A172 (cell line): ENCODE data around the gene AMBRA1. TPM values are rescaled to one million over a fixed set of nuclear protein-coding genes. Genes with fewer than 3 reads are reported as not detected.

Experiments used
- DNase-seq: peaks from one replicate; pipeline ENCODE4 v3.0.0-alpha.2; 2015; ENCODE audit warnings: low spot score
- total RNA-seq: library from RNA; depleted of rRNA; stranded (reverse); fragments of >200 nt; shearing (Covaris generic); gene quantifications from 2 replicates; pipeline ENCODE4 v1.2.3, GENCODE V29; 2014

The AMBRA1 gene
- total RNA-seq, 1 experiment from 2014 or later, result 44.3 TPM

DNA sequence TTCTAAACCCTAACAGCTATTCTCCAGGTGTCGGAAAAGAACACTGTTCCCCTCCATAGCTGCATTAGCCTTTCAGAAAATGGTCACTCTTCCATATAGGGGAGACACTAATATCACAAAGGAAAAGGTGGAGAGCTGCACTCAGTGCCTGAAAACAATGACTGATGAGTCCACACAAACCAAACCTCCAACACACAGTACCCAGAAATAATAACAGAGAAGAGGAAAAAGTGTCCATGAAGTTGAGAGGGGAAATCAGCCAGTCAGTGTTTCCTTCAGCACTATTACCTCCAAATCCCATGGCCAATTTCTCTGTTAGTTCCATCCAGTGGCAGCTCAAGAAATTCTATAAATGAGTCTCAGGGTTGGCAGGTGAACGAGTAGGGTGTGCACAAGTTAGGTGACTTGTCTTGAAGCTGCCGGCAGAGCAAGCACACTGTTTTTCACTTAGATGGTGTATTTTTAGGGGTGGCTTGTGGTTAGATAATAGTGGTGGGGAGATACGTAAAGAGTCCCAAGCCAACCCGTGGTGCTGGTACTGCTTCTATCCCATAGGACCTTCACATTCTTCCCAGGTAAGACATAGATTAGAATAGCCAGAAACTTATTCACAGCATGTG, 117.8 kb downstream of the AMBRA1 start:
- no peak for DNase-seq

DNA sequence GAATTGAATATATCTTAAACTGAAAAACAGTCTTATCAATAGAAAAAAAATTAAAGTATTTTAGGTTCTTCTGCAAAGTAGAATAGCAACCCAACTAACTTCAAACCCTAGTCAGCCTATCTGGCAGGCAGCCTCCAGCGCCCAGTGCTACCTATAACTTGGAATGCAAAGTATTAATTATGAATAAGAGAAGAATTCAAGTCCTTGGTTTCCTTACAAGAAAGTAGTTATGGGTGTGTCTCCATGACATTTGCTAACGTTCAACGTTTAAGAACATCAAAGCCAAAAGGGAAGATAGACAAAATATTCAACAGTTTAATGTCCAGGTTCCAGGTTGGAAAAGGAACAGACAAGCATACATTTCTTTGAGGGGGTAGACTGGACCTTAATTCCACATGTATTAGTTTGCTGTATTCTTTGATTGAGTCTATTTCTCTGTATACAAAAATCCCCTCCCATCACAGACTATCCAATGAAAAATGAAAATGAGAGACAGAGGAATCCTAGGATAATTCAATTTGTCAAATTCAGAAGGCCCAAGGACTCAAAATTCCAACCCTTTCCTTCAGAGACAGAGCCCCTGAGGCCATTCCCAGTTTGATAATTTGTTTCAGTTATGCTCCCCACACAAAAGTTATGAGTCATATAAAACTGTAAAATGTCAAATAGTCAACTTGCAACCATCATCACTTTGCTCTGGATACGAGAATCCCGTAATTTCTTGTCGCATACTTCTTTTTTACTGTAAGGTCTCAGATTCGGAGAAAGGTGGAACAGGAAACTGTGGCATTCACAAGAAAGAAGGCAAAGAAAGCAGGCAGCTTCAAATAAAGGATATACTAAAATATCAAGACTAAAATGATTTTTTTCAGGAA, 118.5 kb downstream of the AMBRA1 start:
- no peak for DNase-seq

- no peak for DNase-seq
These were observed 121.2 kb downstream of the AMBRA1 start for GRCh38 chr11:46472662-46472994.

- DNase-seq, result no peak
These were observed 121.7 kb downstream of the AMBRA1 start for GRCh38 chr11:46471943-46472661.

- DNase-seq, result no peak
These were observed 123.9 kb downstream of the AMBRA1 start for GRCh38 chr11:46469926-46470325.

DNA sequence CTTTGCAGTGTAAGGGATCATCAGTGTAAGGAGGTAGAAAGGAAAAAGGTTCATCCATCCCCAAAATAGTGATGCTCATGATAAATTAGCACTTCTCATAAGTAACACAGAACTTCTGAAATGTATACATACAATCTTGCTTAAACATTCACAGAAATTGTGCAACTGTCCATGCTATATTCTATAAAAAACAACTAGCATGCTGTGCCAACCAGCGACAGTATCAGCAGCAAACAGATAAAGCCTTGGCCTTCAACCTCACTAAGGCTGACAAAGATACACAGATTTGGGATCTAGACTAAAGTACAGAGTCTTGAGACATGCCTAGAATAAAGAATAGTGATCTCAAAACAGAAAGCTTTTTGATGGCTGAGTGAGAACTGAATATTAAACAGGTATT, 128.1 kb downstream of the AMBRA1 start:
- no peak for DNase-seq

GRCh38 chr11:46463701-46464421, 130.0 kb downstream of the AMBRA1 start:
- no peak for DNase-seq

GRCh38 chr11:46461461-46461927, 132.3 kb downstream of the AMBRA1 start:
- no peak for DNase-seq

- no peak for DNase-seq
These were observed 135.3 kb downstream of the AMBRA1 start for GRCh38 chr11:46458491-46458890.

DNA sequence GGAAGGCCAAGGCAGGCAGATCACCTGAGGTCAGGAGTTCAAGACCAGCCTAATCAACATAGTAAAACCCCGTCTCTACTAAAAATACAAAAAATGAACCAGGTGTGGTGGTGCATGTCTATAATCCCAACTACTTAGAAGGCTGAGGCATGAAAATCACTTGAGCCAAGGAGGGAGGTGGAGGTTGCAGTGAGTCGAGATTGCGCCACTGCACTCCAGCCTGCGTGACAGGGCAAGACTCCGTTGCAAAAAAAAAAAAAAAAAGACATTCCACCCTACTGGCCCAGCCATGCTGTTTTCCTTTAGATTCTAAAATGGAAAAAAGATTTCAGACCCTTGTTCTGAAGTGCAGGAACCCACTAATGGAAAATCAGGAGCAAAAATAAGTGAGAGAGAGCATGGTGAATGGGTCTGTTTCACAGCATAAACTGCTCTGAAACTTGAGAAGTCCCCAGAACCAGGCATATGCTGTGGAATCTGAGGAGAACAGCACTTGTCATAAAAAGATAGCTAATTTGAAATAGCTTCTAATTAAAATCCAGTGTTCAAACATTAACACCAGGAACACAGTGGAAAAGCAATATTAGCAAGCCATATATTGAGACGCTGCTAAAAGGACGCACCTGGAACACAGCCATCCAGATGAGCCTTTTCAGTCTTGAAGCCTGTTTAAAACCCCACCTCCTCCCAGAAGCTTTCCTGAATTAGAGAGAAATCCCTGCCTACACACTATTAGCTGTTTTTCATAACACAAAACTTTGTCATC, 136.0 kb downstream of the AMBRA1 start:
- DNase-seq, result no peak

- no peak for DNase-seq
These were observed 136.8 kb downstream of the AMBRA1 start for GRCh38 chr11:46457021-46457420.

DNA sequence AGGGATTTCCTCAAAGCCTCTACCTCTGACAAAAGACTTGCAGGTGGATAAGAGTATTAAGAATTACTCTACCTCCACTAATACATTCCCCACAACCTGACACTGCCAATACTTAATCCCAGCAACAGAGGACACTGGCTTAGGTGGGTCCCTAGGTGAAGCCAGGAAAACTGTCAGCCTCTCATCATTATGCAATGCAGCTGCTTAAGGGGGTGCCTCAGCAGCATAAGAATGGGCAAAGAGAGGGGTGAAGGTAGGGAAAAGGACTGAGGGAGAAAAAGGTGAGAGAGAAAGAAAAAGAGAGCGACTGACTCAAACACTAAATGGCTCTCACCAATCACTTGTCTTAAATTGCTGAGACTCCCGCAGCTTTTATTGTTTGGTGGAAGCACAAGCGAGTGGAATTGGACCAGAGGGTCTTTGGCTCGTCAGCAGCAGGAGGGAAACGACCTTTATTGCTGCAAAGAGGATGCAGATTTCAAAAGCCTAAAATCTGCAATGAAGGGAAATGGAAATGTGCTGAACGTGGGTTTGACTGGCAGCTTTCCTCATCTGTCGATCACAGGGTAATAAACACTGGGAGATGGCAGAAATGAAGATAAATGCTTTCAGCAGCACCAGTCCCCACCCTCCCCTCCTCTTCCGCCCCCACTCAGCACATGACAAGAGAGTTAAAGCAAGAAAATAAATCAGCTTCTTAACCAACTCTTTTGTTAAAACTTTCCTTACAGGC, 137.4 kb downstream of the AMBRA1 start:
- no peak for DNase-seq

GRCh38 chr11:46455834-46456233, 138.0 kb downstream of the AMBRA1 start:
- DNase-seq, result no peak

DNA sequence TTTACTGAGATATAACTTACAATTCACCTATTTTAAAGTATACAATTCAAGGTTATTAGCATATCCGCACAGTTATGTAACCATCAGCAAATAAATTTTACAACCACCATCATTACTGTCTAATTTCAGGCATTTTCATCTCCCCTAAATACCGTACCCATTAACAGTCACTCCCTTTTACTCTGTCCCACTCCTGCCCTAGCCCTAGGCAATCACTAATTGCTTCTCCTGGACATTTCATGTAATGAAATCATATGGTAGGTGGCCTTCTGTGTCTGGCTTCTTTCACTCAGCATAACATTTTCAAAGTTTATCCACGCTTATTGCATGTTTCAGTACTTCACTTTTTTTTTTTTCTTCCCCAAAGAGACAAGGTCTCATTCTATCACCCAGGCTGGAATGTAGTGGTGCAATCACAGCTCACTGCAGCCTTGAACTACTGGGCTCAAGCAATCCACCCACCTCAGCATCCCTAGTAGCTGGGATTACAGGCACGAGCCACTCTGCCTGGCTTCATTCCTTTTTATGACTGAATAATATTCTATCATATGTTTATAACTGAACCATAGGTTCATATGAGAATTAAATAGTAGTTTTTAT, 140.8 kb downstream of the AMBRA1 start:
- no peak for DNase-seq

GRCh38 chr11:46451759-46452158, 142.1 kb downstream of the AMBRA1 start:
- DNase-seq, result no peak

GRCh38 chr11:46450846-46451477, 142.9 kb downstream of the AMBRA1 start:
- no peak for DNase-seq

GRCh38 chr11:46447544-46447943, 146.3 kb downstream of the AMBRA1 start:
- DNase-seq, result no peak

DNA sequence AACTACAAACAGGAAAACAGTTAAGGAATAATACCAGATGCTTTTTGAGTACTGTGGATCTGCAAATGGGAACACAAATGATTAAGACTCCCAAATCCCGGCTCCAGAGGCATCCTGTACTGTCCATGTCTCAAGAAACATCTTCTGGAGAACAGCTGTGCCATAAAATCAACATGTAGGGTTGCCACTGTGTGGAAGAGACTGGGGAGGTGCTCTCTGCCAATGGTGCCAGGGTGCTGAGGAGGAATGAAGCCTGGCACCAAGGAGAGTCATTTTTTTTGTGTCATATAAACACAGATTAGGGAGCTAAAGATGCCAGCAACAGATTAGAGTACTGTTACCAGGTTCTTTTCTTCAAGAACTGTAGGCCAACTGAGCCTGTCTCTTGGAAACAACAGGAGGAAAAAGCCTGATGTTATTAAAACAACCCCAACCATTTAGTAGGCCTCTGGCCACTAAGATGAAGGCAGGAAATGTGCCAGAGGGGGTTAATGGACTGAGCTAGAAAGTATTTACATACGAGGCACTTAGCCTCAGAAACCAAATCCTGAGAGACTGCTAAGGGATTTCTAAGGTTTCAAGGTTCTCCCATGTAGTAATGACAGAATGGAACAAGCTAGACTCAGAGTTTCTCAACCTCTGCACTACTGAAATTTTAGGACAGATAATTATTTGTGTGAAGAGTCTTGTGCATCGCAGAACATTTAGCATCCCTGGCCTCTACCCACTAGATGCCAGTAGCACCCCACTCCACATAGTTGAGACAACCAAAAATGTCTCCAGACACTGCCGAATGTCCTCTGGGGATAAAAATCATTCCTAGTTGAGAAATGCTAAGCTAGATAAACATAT, 147.7 kb downstream of the AMBRA1 start:
- no peak for DNase-seq
